ENCODE results near the gene ZFYVE9.
"Not testable (repeated sequence)": the region's sequence is repeated elsewhere in the genome, so short reads cannot be mapped to it uniquely, and the experiment has no call there.

DNA sequence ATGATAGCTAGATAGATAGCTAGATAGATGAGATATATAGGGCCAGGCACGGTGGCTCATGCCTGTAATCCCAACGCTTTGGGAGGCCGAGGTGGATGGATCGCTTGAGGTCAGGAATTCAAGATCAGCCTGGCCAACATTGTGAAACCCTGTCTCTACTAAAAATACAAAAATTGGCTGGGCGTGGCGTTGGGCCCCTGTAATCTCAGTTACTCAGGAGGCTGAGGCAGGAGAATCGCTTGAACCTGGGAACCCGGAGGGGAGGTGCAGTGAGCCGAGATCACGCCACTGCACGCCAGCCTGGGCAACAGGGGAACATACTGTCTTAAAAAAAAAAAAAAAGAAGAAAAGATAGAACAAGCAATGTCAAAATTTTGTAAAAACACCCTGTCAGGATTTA is 8.6 kb downstream of the ZFYVE9 start:
- TF ChIP-seq, protein P1, sequence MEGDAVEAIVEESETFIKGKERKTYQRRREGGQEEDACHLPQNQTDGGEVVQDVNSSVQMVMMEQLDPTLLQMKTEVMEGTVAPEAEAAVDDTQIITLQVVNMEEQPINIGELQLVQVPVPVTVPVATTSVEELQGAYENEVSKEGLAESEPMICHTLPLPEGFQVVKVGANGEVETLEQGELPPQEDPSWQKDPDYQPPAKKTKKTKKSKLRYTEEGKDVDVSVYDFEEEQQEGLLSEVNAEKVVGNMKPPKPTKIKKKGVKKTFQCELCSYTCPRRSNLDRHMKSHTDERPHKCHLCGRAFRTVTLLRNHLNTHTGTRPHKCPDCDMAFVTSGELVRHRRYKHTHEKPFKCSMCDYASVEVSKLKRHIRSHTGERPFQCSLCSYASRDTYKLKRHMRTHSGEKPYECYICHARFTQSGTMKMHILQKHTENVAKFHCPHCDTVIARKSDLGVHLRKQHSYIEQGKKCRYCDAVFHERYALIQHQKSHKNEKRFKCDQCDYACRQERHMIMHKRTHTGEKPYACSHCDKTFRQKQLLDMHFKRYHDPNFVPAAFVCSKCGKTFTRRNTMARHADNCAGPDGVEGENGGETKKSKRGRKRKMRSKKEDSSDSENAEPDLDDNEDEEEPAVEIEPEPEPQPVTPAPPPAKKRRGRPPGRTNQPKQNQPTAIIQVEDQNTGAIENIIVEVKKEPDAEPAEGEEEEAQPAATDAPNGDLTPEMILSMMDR (IDR thresholded peaks at IDR 0.05), result not testable (repeated sequence)
- not testable (repeated sequence) for TF ChIP-seq POLR2A (IDR thresholded peaks at IDR 0.05)

Measured in testis (tissue), 2 donors.